NCI-H510A treated with DMSO at 0.1 percent for 48 hours (cell line): ENCODE results near the gene SYT13.
A peak's percentile ranks its signal among the peaks of the same experiment; 100 is the strongest.

Experiments used
- DNase-seq: peaks from one replicate; lab custom pipeline; 2025; lab: John Stamatoyannopoulos, UW

SYT13 gene

DNA sequence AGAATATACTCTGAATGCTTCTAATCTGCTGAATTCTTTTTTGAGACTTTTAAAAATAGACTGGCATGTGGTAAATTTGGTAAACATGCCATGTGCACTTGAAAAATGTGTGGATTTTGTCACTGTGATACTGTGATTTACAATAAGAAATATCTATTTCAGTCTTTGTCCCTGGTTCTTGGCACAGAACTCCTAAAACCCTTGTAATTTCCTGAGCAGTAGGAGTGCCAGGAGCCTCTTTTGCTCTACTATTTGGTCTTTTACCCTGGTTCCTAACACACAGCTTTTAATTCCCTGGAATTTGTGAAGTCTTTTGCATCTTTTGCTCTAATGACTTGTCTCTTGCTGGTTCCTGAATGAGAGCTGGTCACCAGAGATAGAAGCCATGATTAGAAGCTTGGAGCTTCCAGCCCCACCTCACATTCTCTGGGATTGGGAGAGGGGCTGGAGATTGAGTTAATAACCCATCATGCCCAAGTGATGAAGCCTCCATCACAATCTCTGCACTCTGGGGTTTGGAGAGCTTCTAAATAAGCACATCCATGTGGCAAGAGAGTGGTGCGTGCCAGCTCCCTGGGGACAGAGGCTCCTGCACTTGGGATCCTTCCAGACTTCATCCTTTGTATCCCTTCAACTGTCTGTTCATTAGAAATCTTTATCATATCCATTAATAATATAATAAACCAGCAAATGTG, 27.2 kb upstream of the SYT13 start:
- no peak for DNase-seq

DNA sequence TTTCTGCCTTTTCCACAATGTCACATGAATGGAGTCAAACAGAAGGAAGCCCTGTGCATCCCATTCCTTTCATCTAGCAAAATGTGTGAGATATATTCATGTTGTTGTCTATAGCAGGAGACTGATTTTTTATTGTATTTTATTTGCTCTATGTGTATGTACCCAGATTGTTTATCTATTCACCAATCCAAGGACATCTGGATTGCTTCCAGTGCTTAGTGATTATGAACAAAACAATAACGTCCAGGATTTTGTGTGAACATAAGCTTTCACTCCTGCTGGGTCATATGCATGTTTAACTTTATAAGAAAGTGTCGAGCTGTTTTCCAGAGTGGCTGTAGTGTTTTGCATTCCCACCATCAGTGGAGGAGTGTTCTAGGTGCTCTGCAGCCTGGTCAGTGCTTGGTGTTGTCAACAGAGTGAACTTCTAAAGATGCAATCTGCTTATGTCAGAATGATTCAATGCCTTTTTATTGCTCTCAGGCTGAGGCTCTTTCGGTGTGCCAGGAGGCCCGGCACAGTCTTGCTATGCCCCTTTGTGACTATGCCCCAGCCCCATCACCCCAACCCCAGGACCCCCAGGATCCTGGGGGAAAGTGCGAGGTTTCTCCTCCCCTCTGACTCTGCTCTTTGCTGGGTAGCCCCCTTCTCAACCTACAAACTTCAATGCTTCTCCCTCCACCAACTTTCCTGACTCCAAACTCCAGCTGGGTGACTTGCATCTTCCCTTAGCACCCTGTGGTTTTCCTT, 19.9 kb upstream of the SYT13 start:
- no peak for DNase-seq

DNA sequence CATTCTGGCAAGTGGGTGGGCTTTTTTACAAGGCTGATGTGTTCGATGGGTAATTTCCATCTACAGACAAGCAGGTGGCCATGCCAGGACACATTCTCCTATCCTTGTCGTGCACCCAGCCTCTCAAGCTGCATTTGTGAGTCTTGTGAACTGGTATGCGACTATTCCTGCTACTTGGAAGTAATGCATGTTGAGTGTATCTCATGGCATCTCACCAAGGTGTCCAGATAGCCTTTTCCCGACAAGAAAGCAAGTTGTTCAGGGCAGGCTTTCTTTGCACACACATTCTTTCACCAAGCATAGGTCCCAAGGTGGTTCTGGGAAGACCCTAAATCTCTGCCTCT, 18.8 kb upstream of the SYT13 start:
- DNase-seq = no peak

DNA sequence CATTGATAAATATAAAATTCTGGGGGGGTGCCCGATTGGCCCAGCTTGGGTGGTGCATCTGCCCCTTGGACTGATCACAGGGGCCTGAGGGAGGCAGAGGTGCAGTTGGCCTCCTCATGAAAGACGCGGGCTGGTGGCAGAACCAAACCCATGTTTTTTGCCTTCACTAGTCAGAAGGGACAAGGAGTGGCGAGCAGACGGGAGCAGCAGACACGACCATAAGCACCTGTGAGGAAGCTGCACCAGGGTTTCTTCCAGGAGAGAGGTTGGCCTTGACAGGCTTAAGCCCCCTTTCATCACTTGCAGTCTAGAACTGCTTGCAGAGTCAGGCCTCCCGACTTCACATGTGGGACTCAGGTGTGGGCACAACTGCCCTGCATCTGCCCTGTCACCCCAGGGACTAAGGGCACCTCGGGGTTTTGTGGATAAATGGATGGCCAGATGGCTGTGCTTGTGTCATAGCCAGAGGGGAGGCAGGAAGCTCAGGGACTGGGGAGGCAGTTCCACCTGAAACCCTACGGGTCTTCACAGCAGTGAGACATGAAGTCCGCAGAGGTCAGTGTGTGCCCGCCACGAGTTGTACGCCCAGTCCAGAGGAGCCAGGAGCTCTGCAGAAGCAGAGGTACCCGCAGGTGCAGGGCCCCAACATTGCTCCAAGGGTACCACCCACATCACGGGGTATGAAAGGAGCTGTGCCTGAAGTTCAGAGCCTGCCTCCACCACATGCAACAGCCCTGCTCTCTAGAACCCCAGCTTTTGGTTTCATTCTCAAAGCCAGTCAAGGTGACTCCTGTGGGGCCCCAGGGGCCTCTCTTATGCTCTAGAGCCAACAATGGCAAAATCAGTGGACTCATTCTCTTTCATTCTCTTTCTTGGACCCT, 18.2 kb upstream of the SYT13 start:
- no peak for DNase-seq

DNA sequence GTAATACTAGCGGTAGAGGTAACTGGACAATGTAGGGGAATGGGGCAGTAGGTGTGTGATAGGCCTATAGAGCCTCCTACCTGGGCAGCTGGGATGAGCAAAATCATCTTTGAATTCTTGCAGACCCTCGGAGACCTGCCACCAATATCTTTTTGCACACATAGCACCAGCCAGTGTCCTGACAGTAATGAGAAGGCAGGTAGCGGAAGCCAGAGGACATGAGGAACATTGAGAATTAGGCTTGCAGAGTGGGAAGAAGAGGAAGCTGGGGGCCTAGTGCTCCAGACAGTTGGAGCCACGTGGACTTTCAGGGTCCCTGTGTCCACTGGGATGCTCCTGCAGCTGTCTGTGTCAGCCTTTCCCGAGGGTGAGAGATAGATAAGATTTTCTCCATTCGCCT, 17.2 kb upstream of the SYT13 start:
- DNase-seq = no peak

DNA sequence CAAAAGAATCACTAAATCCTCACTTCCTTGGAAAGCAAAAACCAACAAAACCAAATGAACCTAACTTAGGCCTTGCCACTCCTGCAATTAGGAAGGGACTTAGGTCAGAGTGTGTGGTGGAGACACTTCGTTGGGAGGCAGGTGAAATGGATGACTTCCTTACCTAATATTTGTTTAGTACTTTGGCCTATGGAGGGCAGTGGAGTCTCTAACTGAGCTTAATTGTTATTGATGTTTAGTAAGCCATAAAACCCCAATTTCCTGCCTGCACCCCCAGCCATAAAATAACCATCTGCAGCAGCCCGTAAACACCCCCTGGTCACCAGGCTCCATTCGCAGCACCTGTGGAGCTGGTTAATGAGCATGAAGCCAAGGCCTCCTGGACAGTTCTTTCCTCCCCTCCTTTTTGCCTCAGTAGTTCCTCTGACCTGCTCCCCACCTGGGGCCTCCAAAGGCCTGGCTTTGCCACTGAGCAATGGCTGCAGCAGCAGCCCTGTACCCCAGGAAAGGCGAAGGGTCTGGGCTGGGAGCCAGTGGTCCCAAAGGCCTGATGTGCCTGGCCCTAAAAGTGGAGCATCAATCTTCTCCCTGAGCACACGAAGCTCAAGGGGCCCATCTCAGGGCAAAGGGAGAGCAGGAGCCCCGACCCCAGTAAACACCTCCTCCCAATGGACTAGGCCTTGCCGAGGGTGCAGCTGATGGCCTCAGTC, 15.6 kb upstream of the SYT13 start:
- peak; percentile 14 for DNase-seq

DNA sequence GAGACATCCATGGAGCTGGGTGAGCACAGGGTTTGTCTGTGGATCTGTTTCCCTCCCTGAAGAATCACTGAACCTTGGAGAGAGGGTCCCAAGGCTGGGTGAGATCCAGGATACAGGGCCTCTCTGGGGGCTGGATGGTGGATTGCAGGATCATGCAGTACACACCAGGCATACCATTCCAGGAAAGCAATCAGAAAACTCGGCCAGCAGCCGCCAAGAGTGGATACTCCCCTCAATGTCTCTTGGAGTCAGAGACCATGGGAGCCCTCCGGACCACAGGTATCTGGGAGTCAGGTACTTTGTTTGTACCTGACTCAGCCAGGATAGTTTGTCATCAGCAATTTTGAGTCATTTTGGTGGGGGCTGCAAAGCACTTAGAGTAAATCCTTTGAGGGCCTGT, 14.6 kb upstream of the SYT13 start:
- no peak for DNase-seq

DNA sequence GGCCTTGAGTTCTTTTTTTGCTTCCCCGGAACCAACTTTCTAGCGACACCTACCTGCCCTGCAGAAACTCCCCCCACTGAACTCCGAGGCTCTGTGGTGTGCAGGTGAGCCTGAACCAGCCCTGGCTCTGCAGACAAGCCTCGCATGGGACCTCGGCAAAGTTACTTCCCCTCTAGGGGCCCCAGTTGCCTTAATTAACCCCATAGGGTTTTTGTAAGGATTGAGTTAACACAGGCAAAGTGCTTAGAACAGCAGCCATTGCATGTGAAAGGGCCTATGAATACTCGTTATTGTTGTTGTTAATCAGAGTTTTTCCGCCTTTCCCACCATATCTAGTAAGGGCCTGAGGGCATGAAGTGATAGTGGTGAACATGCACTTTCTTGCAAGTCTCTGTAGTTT, 12.6 kb upstream of the SYT13 start:
- DNase-seq = no peak

DNA sequence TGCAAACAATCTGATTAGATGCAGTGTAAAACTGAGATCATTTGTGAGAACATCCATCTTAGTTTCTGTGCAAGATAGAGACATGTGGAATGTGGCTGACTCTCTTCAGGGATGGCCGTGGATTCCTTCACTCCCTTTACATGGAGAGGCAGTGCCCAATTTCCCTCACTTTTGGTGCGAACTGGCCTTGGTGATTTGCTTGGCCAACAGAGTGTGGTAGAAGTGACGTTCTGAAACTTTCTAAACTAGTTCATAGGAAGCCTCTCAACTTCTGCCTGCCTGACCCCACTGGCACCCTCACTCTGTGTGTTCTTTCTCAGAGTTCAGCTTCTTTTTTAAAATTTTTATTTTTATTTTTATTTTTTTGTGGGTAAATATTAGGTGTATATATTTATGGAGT, 9.9 kb upstream of the SYT13 start:
- no peak for DNase-seq

DNA sequence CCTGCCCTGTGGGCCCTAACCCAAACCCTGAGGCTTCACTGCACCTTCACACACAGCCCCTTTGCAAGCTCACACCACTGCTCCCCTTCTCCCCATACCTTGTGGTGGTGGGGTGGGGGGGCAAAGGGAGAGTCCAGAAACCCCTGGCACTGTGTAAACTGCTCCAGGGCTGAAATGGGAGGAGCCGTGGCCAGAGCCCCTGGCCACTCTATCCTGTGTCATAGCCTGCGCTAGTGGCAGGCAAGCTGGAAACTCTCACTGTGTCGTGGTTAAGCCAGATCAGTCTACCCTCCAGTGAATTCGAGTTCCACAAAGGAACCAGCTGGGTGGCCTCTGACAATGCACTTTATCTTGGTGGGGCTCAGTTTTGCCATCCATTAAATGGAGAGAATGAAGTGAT, 8.4 kb upstream of the SYT13 start:
- no peak for DNase-seq

DNA sequence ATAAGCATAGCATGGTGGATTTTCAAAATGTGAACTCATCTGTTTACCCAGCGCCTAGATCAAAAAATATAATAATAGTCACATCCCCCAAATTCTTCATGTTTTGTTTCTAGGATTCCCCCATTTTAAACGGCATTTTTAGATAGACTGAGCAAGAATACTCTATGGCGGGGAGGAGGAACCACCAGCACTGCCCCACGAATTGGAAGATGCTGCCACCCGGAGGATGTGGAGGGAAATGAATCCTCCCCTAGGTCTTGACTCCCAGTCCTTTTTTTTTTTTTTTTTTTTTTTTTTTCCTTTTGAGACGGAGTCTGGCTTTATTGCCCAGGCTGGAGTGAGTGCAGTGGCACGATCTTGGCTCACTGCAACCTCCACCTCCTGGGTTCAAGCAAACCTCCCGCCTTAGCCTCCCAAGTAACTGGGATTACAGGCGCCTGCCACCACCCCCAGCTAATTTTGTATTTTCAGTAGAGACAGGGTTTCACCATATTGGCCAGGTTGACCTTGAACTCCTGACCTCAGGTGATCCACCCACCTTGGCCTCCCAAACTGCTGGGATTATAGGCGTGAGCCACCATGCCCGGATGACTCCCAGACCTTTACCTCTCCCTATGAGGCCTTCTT, 7.5 kb upstream of the SYT13 start:
- DNase-seq = peak; percentile 6

DNA sequence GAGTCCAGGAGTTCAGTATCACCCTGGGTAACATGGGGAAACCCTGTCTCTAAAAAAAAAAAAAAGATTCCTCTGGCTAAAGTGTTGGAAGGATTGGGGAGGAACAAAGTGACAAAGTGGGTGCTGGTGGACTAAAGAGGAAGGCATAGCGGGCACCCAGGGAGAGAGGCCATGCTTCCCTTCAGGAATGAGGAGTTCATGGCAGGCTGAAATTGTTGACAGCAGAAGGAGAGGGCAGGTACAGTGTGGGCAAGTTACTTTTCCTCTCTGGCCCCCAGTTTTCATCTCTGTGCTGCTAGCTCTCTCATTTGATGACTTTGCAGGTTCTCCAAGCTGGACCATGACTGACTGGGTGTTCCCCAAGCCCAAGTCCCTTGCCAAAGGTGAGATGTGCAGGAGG, 4.4 kb upstream of the SYT13 start:
- no peak for DNase-seq

DNA sequence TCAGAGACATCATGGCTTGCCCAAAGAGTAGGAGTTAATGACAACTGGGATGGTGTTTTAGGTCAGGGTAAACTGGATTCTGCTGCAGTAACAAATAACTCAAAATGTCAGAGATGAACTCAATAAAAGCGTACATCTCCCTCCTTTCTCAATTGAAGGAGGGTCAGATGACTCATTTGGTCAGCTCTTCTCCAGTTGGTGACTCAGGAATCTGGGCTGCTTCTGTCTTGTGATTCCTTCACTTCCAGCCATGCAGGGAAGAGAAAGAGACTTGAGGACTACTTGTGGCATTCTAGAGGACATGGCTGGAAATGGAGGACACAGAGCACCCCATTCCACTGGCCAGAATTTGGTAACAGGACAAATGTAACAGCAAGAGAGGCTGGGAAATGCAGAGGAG, 3.2 kb upstream of the SYT13 start:
- DNase-seq = no peak

DNA sequence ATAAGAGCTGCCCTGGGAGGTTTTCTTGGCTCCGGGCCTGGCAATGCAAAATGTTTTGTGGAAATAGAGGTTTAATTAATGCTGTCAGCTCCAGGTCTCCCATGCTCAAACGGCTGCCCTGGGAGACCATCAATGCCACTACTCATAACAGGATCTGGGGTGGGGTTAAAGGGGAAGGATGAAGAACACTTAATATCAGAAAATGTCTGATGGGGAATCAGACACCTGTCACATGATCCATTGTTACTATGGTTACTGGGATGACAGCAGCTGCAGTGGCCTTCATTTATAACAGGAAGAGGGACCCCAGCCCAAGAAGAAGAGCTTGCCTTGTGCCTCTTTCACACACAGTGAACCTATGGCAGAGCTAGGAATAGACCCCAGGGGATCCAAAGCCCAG, 2.2 kb upstream of the SYT13 start:
- no peak for DNase-seq

DNA sequence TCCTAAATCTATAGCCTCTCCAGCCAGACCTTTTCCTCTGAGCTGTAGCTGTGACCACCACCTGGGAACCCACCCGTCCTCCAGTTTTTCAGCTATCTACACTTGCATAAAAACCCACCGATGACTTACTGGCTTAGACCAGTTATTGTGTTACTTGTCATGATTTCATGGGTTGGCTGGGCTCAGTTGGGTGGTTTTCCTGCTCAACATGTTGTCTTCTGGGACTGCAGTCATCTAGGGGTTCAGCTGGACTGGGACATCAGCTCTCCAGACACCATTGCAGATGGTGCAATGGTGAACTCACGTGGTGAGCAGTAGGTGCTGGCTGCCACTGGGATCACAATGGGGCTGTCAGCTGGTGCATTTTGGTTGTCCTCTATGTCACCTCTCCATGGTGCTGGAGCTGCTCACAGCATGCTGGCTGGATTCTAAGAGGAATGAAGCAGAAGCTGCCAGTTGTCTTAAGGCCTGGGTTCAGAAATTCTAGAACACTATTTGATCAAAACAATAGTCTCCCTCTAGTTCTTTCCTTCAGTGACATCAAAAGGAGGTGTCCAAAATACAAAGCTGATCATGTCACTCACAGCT, 1.3 kb upstream of the SYT13 start:
- DNase-seq = no peak

DNA sequence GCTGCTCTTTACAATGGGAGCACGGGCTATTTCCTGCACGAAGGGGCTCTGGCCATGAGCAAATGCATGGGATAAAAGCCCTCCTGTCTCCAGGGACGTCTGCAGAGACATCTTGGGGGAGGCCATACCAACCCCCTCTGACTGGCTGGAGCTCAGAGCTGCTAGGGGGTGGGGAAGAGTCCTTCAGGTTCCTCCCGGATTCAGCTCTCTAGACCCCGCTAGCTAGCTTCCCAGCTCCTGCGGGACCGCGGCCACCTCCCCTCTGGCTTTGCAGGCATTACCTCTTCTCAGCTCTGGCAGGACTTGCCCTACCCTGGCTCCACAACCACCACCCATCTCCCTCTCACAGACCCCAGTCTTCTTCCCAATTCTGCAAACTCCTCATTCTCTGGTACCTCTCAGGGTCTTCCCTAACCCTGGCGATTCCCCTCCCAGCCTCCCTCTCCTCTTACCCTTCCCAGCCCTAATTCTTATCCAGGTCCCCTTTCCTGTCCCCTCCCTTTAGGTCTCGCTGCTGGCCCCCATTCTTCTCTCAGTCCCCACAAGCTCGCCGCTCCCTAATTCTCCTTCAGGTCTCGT, 802 bp downstream of the SYT13 start:
- no peak for DNase-seq

DNA sequence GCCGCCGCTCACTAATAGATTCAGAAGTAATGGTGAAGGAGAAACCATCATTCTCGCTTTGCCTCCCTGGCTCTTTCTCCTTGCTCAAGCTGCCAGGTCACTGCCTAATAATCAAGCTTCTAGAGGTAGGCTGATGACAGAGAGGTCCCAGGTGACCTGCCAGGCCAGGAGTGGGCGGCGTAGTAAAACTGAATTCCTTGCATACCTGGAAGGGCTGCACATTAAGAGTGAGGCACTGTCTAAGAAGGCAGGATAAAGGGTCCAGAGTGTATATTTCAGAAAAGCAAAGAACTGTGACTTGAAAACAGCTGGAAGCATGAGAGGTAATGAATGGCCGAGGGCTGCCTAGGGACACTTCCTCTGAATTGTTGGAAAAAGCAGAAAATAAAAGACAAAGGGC, 4.1 kb downstream of the SYT13 start:
- no peak for DNase-seq

DNA sequence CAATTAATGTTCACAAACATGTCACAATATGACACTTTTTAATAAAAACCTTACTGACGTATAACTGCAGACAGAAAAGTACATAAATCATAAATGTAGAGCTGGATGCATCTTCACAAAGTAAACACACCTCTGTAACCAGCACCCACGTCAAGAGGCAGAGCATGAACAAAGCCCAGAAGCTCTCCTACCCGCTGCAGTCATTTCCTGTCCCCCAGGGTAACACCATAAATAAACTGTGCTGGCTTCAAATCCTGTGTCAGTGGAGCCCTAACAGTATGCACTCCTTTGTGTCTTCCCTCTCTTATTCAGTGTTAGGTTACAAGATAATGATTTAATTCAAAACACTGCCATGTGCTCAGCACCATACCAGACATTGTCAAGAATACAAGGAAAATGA, 5.7 kb downstream of the SYT13 start:
- DNase-seq = peak; percentile 66

DNA sequence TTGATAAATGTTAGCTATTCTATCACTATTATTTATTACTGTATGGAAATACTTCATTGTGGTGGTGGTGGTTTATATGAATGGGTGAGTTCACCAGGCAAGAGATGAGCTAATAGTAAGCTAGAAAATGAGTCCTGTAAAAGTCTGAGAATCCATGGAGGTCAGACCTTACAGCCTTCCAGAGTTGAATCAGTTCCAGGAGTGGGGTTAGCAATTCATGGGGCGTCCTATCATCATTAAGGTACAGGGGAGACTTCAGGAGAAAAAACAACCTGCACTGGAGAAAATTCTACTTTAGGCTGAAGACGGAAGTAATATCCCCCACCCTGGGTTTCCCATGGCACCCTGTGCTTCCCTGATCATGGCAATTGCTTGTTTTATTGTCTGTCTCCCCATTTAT, 6.5 kb downstream of the SYT13 start:
- DNase-seq = no peak

DNA sequence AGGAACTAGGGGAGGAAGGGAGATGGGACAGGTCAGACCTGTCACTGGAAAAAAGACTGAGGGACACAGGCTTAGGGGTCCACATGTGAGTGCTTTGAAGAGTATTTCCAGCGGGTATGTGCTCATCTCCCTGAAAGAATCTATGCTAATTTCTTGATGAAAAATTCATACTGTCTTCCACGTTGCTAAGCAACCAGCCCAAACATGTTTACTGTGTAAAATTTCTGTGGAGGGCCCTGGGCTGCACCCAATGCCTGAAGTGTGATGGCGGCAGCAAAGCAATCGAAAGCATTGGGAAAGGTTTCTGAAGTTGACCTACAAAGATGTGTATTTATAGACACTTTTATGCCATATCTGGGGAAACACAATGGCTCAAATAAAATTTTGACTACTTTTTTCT, 7.4 kb downstream of the SYT13 start:
- DNase-seq = no peak

DNA sequence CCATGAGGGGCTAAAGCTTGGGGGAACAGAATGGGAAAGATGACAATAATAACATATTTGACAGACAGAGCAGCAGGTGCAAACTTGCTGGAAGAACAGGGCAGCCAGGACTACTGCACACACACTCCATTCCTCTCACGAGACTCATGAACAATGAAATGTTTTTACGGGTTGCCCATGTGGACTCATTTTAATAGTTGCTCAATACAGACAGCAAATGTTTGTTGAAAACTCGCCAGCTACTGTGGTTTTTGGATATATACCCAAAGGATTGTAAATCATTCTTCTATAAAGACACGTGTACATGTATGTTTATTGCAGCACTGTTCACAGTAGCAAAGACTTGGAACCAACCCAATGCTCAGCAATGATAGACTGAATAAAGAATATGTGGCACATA, 10.3 kb downstream of the SYT13 start:
- DNase-seq = no peak
